SJCRH30 (cell line): Measurements from ENCODE around the gene SMAD3. TPM values are rescaled to one million over a fixed set of nuclear protein-coding genes. Genes with fewer than 3 reads are reported as not detected.

Source experiments
- DNase-seq, 2 experiments: peaks; one replicate each; pipeline ENCODE4 v3.0.0-alpha.2; 2015 to 2020
- H3K27ac ChIP-seq: fragments of 250-450 bp; sonication (Bioruptor Pico); 2 replicates; pipeline ENCODE4 v1.5.1; 2020; ENCODE audit warnings: mild to moderate bottlenecking, moderate library complexity
- H3K27me3 ChIP-seq: fragments of 250-450 bp; sonication (Bioruptor Pico); 2 replicates; pipeline ENCODE4 v1.5.1; 2020; ENCODE audit warnings: mild to moderate bottlenecking, moderate library complexity
- H3K36me3 ChIP-seq: fragments of 250-450 bp; sonication (Bioruptor Pico); 2 replicates; pipeline ENCODE4 v1.5.1; 2020; ENCODE audit warnings: mild to moderate bottlenecking, moderate library complexity
- H3K4me1 ChIP-seq: fragments of 250-450 bp; sonication (Bioruptor Pico); 2 replicates; pipeline ENCODE4 v1.5.1; 2020; ENCODE audit warnings: mild to moderate bottlenecking, moderate library complexity
- H3K4me3 ChIP-seq: fragments of 250-450 bp; sonication (Bioruptor Pico); 2 replicates; pipeline ENCODE4 v1.5.1; 2020; ENCODE audit warnings: mild to moderate bottlenecking, moderate library complexity
- H3K9me3 ChIP-seq: fragments of 250-450 bp; sonication (Bioruptor Pico); replicated peaks from 2 replicates; pipeline ENCODE4 v1.5.1; 2020; ENCODE audit warnings: mild to moderate bottlenecking, moderate library complexity
- total RNA-seq: library from RNA; depleted of rRNA; stranded (reverse); fragments of >200 nt; shearing (Covaris generic); gene quantifications from 2 replicates; pipeline ENCODE4 v1.2.3, GENCODE V29; 2014

Gene SMAD3
- total RNA-seq, 1 experiment from 2014 or later, result 23.0 TPM

- Histone ChIP-seq H3K27me3 (no peaks in the 10 kb centered on the region), H3K27ac (no peak overlapping the region), H3K4me1 (peaks cover 22% of the 10 kb centered on the region), H3K4me3 (no peak overlapping the region), H3K36me3 (peaks cover 13% of the 10 kb centered on the region; the same call in 1 of the 2 replicates), H3K9me3 (no peaks in the 10 kb centered on the region)
- DNase-seq, result peak; percentile 30 to 55
Observed at GRCh38 chr15:67170143-67170925, 104.9 kb downstream of the SMAD3 start.

DNA sequence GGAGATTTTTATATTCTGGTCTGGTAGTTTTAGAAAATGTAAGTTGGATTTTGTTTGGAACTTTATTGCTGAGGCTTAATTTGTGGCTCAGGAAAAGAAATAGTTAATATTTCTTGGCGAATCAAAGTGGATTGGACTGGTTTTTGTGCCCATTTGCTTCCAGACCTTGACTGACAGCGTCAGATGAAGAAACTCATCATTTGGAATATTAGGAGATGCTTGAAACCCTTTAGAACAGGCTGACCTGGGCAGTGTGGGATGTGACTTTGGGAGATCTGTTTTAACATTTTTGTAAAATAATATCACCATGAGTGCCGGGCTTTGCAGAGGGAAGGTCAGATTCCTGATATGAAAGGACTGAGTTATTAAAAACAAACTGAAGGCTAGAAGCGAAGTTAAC is 106.1 kb downstream of the SMAD3 start:
- no peaks in the 10 kb centered on the region for H3K27me3 ChIP-seq
- peaks cover 12% of the 10 kb centered on the region; the same call in 1 of the 2 replicates for H3K36me3 ChIP-seq
- no peak overlapping the region for H3K4me3 ChIP-seq
- DNase-seq, result peak in 1 of 2 experiments; percentile 30
- no peak overlapping the region for H3K27ac ChIP-seq
- peaks cover 34% of the 10 kb centered on the region for H3K4me1 ChIP-seq
- no peaks in the 10 kb centered on the region for H3K9me3 ChIP-seq

GRCh38 chr15:67172172-67172571 is 106.8 kb downstream of the SMAD3 start:
- no peak overlapping the region for H3K4me3 ChIP-seq

DNA sequence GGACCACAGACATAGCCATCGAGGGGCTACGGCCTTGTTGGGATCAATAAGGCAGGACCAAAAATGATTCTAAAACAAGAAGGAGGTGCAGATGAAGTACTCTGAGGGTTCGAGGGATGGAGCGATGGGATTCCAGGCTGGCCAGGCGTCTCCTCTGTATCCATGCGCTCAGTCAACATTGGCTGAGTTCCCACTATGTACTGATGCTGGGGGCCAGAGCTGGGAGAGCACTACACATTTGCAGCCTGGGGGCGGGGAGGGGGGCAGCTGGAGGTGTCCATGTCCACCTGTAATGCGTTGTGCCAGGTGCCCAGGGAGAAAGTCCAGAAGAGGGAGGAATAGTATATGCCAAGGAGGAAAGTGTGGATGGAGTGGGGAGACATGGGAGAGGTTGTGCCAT is 107.6 kb downstream of the SMAD3 start:
- peaks cover 46% of the 10 kb centered on the region for H3K4me1 ChIP-seq

More at GRCh38 chr15:67172172-67172571, 106.8 kb downstream of the SMAD3 start:
- H3K36me3 ChIP-seq, result peaks cover 10% of the 10 kb centered on the region; the same call in 1 of the 2 replicates
- peaks cover 39% of the 10 kb centered on the region for H3K4me1 ChIP-seq
- H3K27ac ChIP-seq, result no peak overlapping the region
- H3K27me3 ChIP-seq, result no peaks in the 10 kb centered on the region
- no peaks in the 10 kb centered on the region for H3K9me3 ChIP-seq
- no peak for DNase-seq

GRCh38 chr15:67173786-67174185 is 108.4 kb downstream of the SMAD3 start:
- H3K27ac ChIP-seq, result no peak overlapping the region
- peaks cover 52% of the 10 kb centered on the region for H3K4me1 ChIP-seq

More for the DNA sequence above, 107.6 kb downstream of the SMAD3 start:
- H3K36me3 ChIP-seq, result peaks cover 10% of the 10 kb centered on the region; the same call in 1 of the 2 replicates
- no peaks in the 10 kb centered on the region for H3K9me3 ChIP-seq
- H3K4me3 ChIP-seq, result no peak overlapping the region
- H3K27me3 ChIP-seq, result no peaks in the 10 kb centered on the region
- no peak overlapping the region for H3K27ac ChIP-seq
- no peak for DNase-seq

DNA sequence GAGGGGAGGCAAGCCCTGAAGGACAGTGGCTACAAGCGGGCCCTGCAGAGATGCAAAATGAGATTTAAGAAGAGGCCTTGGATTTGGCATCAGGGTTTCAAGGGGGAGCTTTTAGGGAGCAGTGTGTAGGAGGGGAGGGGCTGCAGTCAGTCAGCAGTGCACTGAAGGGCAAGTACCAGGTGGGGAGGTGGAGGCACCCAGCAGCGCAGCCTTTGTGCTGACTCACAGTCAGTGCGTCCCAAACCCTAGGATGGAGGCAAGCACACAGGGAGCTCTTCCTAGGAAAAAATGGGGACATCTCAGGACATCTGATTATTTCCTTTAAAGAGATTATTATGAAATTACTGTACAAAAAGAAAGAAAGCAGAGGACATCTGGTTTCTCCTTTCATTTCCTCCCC is 109.0 kb downstream of the SMAD3 start:
- Histone ChIP-seq H3K36me3 (peaks cover 6% of the 10 kb centered on the region; the same call in 1 of the 2 replicates), H3K4me3 (no peak overlapping the region), H3K27me3 (no peaks in the 10 kb centered on the region), H3K27ac (no peak overlapping the region), H3K9me3 (no peaks in the 10 kb centered on the region), H3K4me1 (peaks cover 59% of the 10 kb centered on the region)
- DNase-seq, result no peak

More at GRCh38 chr15:67173786-67174185, 108.4 kb downstream of the SMAD3 start:
- Histone ChIP-seq H3K27me3 (no peaks in the 10 kb centered on the region), H3K4me3 (no peak overlapping the region), H3K36me3 (peaks cover 8% of the 10 kb centered on the region; the same call in 1 of the 2 replicates), H3K9me3 (no peaks in the 10 kb centered on the region)
- no peak for DNase-seq

DNA sequence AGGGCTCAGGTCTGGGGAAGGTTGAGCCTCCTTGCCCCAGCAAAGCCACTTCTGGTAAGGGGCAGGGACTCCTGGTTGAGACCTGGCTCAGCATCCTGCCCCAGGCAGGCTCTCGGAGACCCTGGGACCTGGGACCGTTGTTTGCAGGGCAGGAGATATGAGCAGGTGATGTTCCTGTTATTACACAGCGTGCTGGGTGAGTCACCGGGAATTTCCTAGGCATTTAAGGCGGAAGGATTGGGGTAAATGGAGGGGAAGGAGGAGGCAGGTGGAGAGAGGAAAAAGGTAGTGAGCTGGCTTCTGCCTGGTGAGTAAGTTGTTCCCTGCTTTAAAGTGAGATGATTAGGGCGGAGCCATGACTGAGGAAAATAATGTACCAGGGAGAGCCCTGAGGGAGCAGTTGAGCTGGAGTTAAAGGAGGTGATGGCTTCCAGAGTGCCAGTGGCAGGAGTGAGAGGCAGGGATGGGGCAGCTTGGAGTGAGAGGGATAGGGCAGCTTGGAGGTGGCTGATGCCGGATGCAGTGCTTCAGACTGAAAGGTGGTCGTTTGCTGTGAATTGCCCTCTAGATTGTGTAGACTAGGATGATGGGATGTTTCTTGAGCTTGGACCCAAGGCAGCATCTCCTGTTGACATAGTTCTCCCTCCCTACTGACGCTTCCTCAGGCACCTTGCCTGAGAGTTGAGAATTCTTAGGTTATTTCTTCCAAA is 109.6 kb downstream of the SMAD3 start:
- Histone ChIP-seq H3K36me3 (peaks cover 6% of the 10 kb centered on the region; the same call in 1 of the 2 replicates), H3K27me3 (no peaks in the 10 kb centered on the region), H3K9me3 (no peaks in the 10 kb centered on the region), H3K4me1 (peaks cover 57% of the 10 kb centered on the region), H3K4me3 (no peak overlapping the region), H3K27ac (no peak overlapping the region)
- no peak for DNase-seq

DNA sequence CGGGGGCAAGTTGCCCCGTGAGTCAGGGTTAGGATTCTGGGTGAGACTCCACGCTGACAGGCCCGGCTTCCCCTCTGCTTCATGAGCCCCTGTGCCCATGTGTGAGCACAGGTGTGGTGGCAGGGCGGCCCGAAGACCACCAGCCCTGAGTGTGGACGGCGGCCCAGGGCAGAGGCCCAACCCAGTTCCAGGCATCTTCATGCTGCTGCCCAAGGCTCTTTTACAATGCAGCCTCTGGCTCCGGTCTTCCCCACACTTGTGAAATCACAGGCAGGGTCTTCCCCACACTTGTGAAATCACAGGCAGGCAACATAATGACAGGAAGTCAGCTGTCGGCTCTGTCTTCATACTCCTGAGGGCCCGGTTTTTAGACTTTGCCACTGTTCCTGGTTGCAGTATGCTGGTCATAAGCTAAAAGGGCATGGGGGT is 110.3 kb downstream of the SMAD3 start:
- Histone ChIP-seq H3K36me3 (peaks cover 9% of the 10 kb centered on the region; the same call in 1 of the 2 replicates), H3K4me1 (peaks cover 51% of the 10 kb centered on the region), H3K27me3 (no peaks in the 10 kb centered on the region), H3K27ac (no peak overlapping the region), H3K9me3 (no peaks in the 10 kb centered on the region), H3K4me3 (no peak overlapping the region)
- no peak for DNase-seq

- Histone ChIP-seq H3K4me3 (no peak overlapping the region), H3K9me3 (no peaks in the 10 kb centered on the region), H3K36me3 (peaks cover 14% of the 10 kb centered on the region; the same call in 1 of the 2 replicates), H3K27me3 (no peaks in the 10 kb centered on the region), H3K27ac (no peak overlapping the region), H3K4me1 (peaks cover 43% of the 10 kb centered on the region)
- DNase-seq, result no peak
Observed at GRCh38 chr15:67176195-67176971, 111.0 kb downstream of the SMAD3 start.

DNA sequence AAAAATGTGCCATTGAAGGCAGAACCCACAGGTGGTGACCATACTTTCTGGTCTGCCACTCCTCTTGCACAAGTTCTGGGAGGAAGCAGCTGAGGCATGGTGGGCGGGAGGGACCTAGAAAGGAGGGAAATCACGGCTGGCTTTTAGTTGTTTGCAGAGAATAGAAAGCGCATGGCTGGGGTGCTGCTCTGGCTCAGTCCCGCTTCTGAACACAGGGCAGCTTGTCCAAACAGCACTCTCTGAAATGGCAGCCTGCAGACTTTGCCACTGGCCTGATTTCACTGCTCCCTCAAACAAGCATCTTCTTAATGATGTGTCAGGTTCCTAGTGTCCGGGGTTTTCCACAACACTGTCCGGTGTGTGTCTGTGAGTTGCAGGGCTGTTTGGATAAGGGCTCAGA is 112.3 kb downstream of the SMAD3 start:
- H3K4me3 ChIP-seq, result no peak overlapping the region
- DNase-seq, result peak in 1 of 2 experiments; percentile 43
- peak overlapping the region; percentile 48 for H3K27ac ChIP-seq
- peaks cover 42% of the 10 kb centered on the region for H3K4me1 ChIP-seq
- no peaks in the 10 kb centered on the region for H3K9me3 ChIP-seq
- H3K36me3 ChIP-seq, result peaks cover 16% of the 10 kb centered on the region
- H3K27me3 ChIP-seq, result no peaks in the 10 kb centered on the region

- H3K27ac ChIP-seq, result peak overlapping the region; percentile 48
- no peaks in the 10 kb centered on the region for H3K27me3 ChIP-seq
- H3K9me3 ChIP-seq, result no peaks in the 10 kb centered on the region
- no peak overlapping the region for H3K4me3 ChIP-seq
- peaks cover 13% of the 10 kb centered on the region for H3K36me3 ChIP-seq
- peak; percentile 86 for DNase-seq
- peaks cover 42% of the 10 kb centered on the region for H3K4me1 ChIP-seq
Observed at GRCh38 chr15:67178569-67179210, 113.3 kb downstream of the SMAD3 start.

DNA sequence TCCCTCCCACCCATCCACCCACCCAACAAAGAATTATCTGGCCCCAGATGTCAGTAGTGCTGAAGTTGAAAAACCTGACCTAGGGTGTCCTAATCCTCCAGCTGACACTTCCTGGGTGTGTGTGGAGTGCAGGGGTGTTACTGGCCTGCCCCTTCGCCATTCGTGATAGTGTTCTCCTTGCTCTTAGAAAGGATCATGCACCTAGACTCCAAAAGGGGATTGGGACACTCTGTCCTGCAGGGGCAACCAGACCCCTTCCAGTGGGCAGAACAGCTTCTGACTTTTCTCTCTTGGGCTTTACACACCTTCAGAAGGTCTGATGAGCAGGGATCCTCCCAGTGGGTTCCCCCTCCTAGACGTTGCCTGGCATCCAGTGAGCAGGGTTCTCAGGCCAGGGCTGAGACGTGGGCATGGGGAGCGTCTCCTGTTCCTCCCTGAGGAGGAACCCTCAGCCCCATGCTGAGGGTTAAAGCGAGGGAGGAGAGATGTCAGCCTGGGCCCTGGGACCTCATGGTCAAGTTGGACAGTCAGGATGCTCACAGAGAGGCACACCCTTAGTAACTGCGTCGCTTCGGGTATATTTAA is 114.1 kb downstream of the SMAD3 start:
- Histone ChIP-seq H3K4me1 (peaks cover 42% of the 10 kb centered on the region), H3K4me3 (no peak overlapping the region), H3K36me3 (peaks cover 17% of the 10 kb centered on the region), H3K27me3 (no peaks in the 10 kb centered on the region), H3K27ac (peak overlapping the region; percentile 48; the same call in 1 of the 2 replicates), H3K9me3 (no peaks in the 10 kb centered on the region)
- no peak for DNase-seq

DNA sequence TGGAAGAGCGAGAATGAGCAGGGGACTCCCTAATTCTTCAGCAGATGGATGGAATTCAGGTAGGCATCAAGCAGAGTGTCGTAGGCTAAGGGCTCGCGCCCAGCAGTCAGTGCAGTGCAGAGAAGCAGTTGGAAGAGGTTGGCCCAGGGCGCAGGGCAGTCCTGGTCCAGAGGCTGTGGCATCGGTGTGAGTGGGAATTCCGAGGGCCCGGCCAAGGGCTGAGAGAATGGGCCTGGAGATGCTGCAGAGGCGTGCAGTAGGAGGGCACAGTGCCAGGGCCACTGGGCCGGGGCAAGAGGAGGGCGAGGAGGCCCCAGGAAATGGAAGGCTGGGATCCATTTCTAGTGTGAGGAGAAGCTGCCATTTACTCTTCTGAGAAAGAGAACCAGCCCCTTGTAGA is 114.6 kb downstream of the SMAD3 start:
- no peak for DNase-seq
- no peaks in the 10 kb centered on the region for H3K9me3 ChIP-seq
- peaks cover 42% of the 10 kb centered on the region for H3K4me1 ChIP-seq
- H3K36me3 ChIP-seq, result peaks cover 22% of the 10 kb centered on the region
- H3K4me3 ChIP-seq, result no peak overlapping the region
- H3K27ac ChIP-seq, result no peak overlapping the region
- H3K27me3 ChIP-seq, result no peaks in the 10 kb centered on the region
